B cell (primary cell): ENCODE measurements around the gene ABCA4. TPM values are rescaled to one million over a fixed set of nuclear protein-coding genes. Genes with fewer than 3 reads are reported as not detected.

Source experiments
- ATAC-seq: fragments of 200-7000 bp; cut with Tn5 transposase; one replicate; pipeline ENCODE4 v1.10.0; 2021; ENCODE audit warnings: low read depth, mild to moderate bottlenecking, moderate number of reproducible peaks, moderate library complexity
- CTCF ChIA-PET: fragments of 350-600 bp; sonication (Branson Sonifier 250); formaldehyde crosslinking; loops from one replicate; lab custom pipeline; 2021; ENCODE audit warnings: antibody characterized with exemption, inconsistent platforms; lab: Charles Lee
- POLR2A ChIA-PET: fragments of 350-600 bp; sonication (Branson Sonifier 250); formaldehyde crosslinking; loops from one replicate; lab custom pipeline; 2021; ENCODE audit warnings: antibody characterized with exemption; lab: Charles Lee
- DNase-seq: peaks from one replicate; pipeline ENCODE4 v3.0.0; 2013
- H2AFZ ChIP-seq: 2 replicates; pipeline ENCODE4 v1.6.1; 2012; ENCODE audit warnings: mild to moderate bottlenecking, low read depth, low read length; ENCODE audit not compliant: insufficient read depth, poor library complexity, severe bottlenecking
- H3K27ac ChIP-seq, 2 donors: 1 replicate in 1 of 2; 2 replicates in 1 of 2; pipeline ENCODE4 v1.5.1; 2012 to 2013; ENCODE audit warnings: low read length in 2 of 2, mild to moderate bottlenecking in 2 of 2, moderate library complexity in 1 of 2
- H3K27me3 ChIP-seq, 4 experiments: fragments of 200-600 bp in 1 of 4; sonication (generic) in 1 of 4; replicated peaks in 1 of 4; 1 replicate in 2 of 4; 2 replicates in 2 of 4; pipeline versions ENCODE4 v1.6.1 to v1.7.0; 2013 to 2016; ENCODE audit warnings: low read length in 3 of 4, mild to moderate bottlenecking in 2 of 4, mixed read lengths in 1 of 4, moderate library complexity in 1 of 4; ENCODE audit not compliant: insufficient read depth in 4 of 4, control insufficient read depth in 3 of 4; ENCODE audit errors: control extremely low read depth in 1 of 4
- H3K36me3 ChIP-seq, 2 experiments: replicated peaks in 1 of 2; 1 replicate in 1 of 2; 2 replicates in 1 of 2; pipeline versions ENCODE4 v1.6.1 to v1.7.1; 2013; ENCODE audit warnings: low read length in 1 of 2; ENCODE audit not compliant: insufficient read depth in 2 of 2, control insufficient read depth in 1 of 2; ENCODE audit errors: control extremely low read depth in 1 of 2, extremely low read depth in 1 of 2
- H3K4me1 ChIP-seq, 2 donors: fragments of 200-600 bp in 1 of 2; sonication (generic) in 1 of 2; 1 replicate in 1 of 2; 2 replicates in 1 of 2; pipeline versions ENCODE4 v1.5.1 to v1.6.1; 2013 to 2017; ENCODE audit warnings: low read length in 2 of 2; ENCODE audit not compliant: control insufficient read depth in 2 of 2, insufficient read depth in 2 of 2
- H3K4me2 ChIP-seq: replicated peaks from 2 replicates; pipeline ENCODE3; 2012; ENCODE audit warnings: mild to moderate bottlenecking, low read depth, low read length; ENCODE audit not compliant: poor library complexity, severe bottlenecking
- H3K4me3 ChIP-seq, 5 experiments: fragments of 200-600 bp in 1 of 5; sonication (generic) in 1 of 5; 1 replicate in 3 of 5; 2 replicates in 2 of 5; pipeline versions ENCODE4 v1.5.1 to v1.7.0; 2011 to 2016; ENCODE audit warnings: low read length in 4 of 5, mild to moderate bottlenecking in 4 of 5, low read depth in 2 of 5, control low read depth in 1 of 5, moderate library complexity in 1 of 5; ENCODE audit not compliant: insufficient read depth in 1 of 5; ENCODE audit errors: control extremely low read depth in 1 of 5, extremely low read depth in 1 of 5
- H3K79me2 ChIP-seq: fragments of 200-600 bp; sonication (generic); one replicate; pipeline ENCODE4 v1.6.0; 2016; ENCODE audit warnings: low read length; ENCODE audit not compliant: control insufficient read depth, insufficient read depth
- H3K9ac ChIP-seq: fragments of 200-600 bp; sonication (generic); 2 replicates; pipeline ENCODE4 v1.6.1; 2017; ENCODE audit warnings: mild to moderate bottlenecking, low read length, moderate library complexity
- H3K9me3 ChIP-seq, 3 donors: one replicate each; pipeline versions ENCODE4 v1.6.1 to v1.7.1; 2013; ENCODE audit warnings: low read length in 2 of 3; ENCODE audit not compliant: control insufficient read depth in 2 of 3, insufficient read depth in 1 of 3; ENCODE audit errors: control extremely low read depth in 1 of 3
- H4K20me1 ChIP-seq: 2 replicates; pipeline ENCODE4 v1.6.0; 2012; ENCODE audit warnings: mild to moderate bottlenecking, low read length; ENCODE audit not compliant: insufficient read depth, control insufficient read depth, poor library complexity, severe bottlenecking
- H3K27ac Mint-ChIP-seq: one replicate; pipeline ENCODE4 v1.8.0; 2021; ENCODE audit warnings: mixed read lengths
- H3K27me3 Mint-ChIP-seq: one replicate; pipeline ENCODE4 v1.8.0; 2021; ENCODE audit warnings: mixed read lengths
- H3K4me1 Mint-ChIP-seq: one replicate; pipeline ENCODE4 v1.8.0; 2021; ENCODE audit warnings: mixed read lengths
- H3K4me3 Mint-ChIP-seq: one replicate; pipeline ENCODE4 v1.8.0; 2021; ENCODE audit warnings: mixed read lengths
- H3K9me3 Mint-ChIP-seq: one replicate; pipeline ENCODE4 v1.8.0; 2022; ENCODE audit warnings: mixed read lengths; ENCODE audit not compliant: insufficient read depth
- EZH2 ChIP-seq: IDR thresholded peaks from 2 replicates; pipeline ENCODE4 v1.6.1; 2012; ENCODE audit warnings: borderline replicate concordance, low read depth, mild to moderate bottlenecking, moderate library complexity, low read length; ENCODE audit not compliant: insufficient read depth, poor library complexity, severe bottlenecking
- WGBS: methylation state at CpG from one replicate; pipeline ENCODE4 v1.1.5; 2013; ENCODE audit warnings: missing lambda C conversion rate; ENCODE audit not compliant: insufficient coverage; 5-methylcytosine and 5-hydroxymethylcytosine counted together
- intact Hi-C: fragments of 100-400 bp; cut with micrococcal nuclease; formaldehyde crosslinking; loops from one replicate; pipeline ENCODE4 v1.10.0; 2022
- polyA plus RNA-seq: library from polyadenylated mRNA; depleted of rRNA; stranded (reverse); fragments of >200 nt; gene quantifications from 2 replicates; pipeline ENCODE4 v1.2.3, GENCODE V29; 2012
- total RNA-seq, 2 donors: library from RNA; stranded (reverse); fragments of 120-200 nt in 1 of 2; gene quantifications; 1 replicate in 1 of 2; 2 replicates in 1 of 2; pipeline versions ENCODE4 v1.2.3 to v1.2.4, GENCODE V29; 2013 to 2022
- TF ChIP-seq, protein P1 (sequence below): fragments of 200-600 bp; IDR thresholded peaks from one replicate; pipeline ENCODE4 v1.8.0; 2022; ENCODE audit warnings: antibody characterized with exemption, mild to moderate bottlenecking

ABCA4 gene
- total and polyA plus RNA-seq, 2 donors (not counting 1 experiment from before 2014, with no cell fraction given) = not detected

DNA sequence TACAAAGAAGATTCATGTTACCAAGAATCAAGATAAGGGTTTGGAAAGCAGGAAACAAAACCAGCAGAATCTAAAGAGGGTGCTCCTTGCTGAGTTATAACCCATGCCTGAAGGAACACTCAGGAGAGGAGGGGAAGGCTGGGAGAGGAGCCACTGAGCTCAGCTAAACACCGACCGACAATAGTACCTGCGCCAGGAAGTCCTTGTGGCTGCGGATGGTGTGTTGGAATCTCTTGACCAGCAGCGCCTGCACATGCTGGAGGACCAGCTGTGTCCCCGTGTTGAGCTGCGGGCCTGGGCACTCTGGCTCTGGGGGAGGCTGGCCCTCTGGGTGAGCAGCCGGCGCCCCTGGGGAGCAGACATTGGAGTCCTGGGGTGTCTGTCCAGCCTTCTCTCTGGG is 89.4 kb downstream of the ABCA4 start:
- Histone ChIP-seq H3K36me3 (no peaks in the 10 kb centered on the region), H3K4me1 (no peaks in the 10 kb centered on the region), H3K4me3 (no peak overlapping the region), H4K20me1 (no peaks in the 10 kb centered on the region), H3K4me2 (no peak overlapping the region), H3K79me2 (no peaks in the 10 kb centered on the region), H3K27ac (no peak overlapping the region), H3K27me3 (peaks cover 0 to 5% (median 2%) of the 10 kb centered on the region in 4 experiments), H3K9me3 (no peaks in the 10 kb centered on the region), H2AFZ (no peak overlapping the region), H3K9ac (no peak overlapping the region)
- Mint-ChIP-seq H3K27ac (no peak overlapping the region), H3K9me3 (no peaks in the 10 kb centered on the region), H3K4me1 (no peaks in the 10 kb centered on the region), H3K4me3 (no peak overlapping the region), H3K27me3 (peaks cover under 1% of the 10 kb centered on the region)
- ChIA-PET CTCF (interaction anchor here (1.4 kb wide), 1 partner anchor 772 kb away, joined by 3 read pairs; no protein-coding TSS in a partner anchor), POLR2A (no interaction called here)
- intact Hi-C loops = no loop called here
- ATAC-seq (no peak), DNase-seq (no peak)
- TF ChIP-seq EZH2 = no peak
- TF ChIP-seq, protein P1, sequence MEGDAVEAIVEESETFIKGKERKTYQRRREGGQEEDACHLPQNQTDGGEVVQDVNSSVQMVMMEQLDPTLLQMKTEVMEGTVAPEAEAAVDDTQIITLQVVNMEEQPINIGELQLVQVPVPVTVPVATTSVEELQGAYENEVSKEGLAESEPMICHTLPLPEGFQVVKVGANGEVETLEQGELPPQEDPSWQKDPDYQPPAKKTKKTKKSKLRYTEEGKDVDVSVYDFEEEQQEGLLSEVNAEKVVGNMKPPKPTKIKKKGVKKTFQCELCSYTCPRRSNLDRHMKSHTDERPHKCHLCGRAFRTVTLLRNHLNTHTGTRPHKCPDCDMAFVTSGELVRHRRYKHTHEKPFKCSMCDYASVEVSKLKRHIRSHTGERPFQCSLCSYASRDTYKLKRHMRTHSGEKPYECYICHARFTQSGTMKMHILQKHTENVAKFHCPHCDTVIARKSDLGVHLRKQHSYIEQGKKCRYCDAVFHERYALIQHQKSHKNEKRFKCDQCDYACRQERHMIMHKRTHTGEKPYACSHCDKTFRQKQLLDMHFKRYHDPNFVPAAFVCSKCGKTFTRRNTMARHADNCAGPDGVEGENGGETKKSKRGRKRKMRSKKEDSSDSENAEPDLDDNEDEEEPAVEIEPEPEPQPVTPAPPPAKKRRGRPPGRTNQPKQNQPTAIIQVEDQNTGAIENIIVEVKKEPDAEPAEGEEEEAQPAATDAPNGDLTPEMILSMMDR = no peak
- 92% methylated on average over 9 of the region's 9 CpGs for WGBS

DNA sequence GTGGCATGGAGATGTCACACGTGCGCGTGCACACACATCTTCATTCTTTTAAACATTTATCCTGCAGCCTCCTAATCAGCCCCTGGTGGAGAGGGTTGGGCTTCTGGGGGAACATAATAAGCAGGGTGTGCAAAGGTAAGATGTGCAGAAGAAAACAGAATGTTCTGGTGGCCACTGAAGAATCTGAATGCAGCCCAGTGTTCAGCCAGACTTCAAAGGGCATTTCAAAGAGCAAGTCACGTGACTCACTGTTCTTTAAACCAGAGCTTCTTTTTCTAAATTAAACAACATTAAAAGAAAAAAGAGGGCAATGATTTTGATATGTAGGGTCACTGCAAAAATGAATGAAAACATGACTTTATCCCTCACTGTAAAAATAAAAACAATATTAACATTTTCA is 89.8 kb downstream of the ABCA4 start:
- TF ChIP-seq EZH2 = no peak
- TF ChIP-seq, protein P1 = no peak
- no peak overlapping the region for H3K9ac ChIP-seq
- H3K27ac ChIP-seq = no peak overlapping the region
- no peak overlapping the region for H3K27ac Mint-ChIP-seq
- ChIA-PET POLR2A (no interaction called here), CTCF (interaction anchor here (1.4 kb wide), 1 partner anchor 772 kb away, joined by 3 read pairs; no protein-coding TSS in a partner anchor)
- no peak overlapping the region for H3K4me3 ChIP-seq
- H3K4me1 ChIP-seq = no peaks in the 10 kb centered on the region
- H4K20me1 ChIP-seq = no peaks in the 10 kb centered on the region
- H3K4me2 ChIP-seq = no peak overlapping the region
- peaks cover 0 to 5% (median 2%) of the 10 kb centered on the region in 4 experiments for H3K27me3 ChIP-seq
- no peaks in the 10 kb centered on the region for H3K9me3 Mint-ChIP-seq
- H3K79me2 ChIP-seq = no peaks in the 10 kb centered on the region
- H3K4me1 Mint-ChIP-seq = no peaks in the 10 kb centered on the region
- intact Hi-C loops = no loop called here
- no peak overlapping the region for H3K4me3 Mint-ChIP-seq
- ATAC-seq = no peak
- no peak overlapping the region for H2AFZ ChIP-seq
- no peaks in the 10 kb centered on the region for H3K9me3 ChIP-seq
- DNase-seq = no peak
- H3K36me3 ChIP-seq = no peaks in the 10 kb centered on the region
- WGBS = no CpG with 5 or more reads among the region's 4 CpGs
- no peaks in the 10 kb centered on the region for H3K27me3 Mint-ChIP-seq
